GM13976 (cell line): ENCODE results near the gene GIMAP1.

ENCODE experiments used
- DNase-seq: peaks from one replicate; pipeline ENCODE4 v3.0.0; 2012; ENCODE audit warnings: low spot score
- CTCF ChIP-seq: IDR thresholded peaks from 2 replicates; pipeline ENCODE4 v1.5.1; 2012; ENCODE audit warnings: borderline replicate concordance, mild to moderate bottlenecking; ENCODE audit not compliant: insufficient read depth; ENCODE audit errors: extremely low read depth, missing control alignments, control extremely low read depth
- in situ Hi-C: fragments of 300-500 bp; cut with MboI; formaldehyde crosslinking; loops from one replicate; pipeline ENCODE4 v1.12.0; 2022; ENCODE audit warnings: low sequenced_read_pairs, mixed read lengths, inconsistent platforms; ENCODE audit not compliant: unreplicated experiment

Gene GIMAP1

GRCh38 chr7:150722431-150722931 is 6.1 kb downstream of the GIMAP1 start:
- DNase-seq, result no peak
- no peak for TF ChIP-seq CTCF
- in situ Hi-C loops, result no loop called here

GRCh38 chr7:150723467-150723866 is 7.1 kb downstream of the GIMAP1 start:
- no peak for DNase-seq
- no peak for TF ChIP-seq CTCF
- in situ Hi-C loops, result no loop called here

- no peak for TF ChIP-seq CTCF
- in situ Hi-C loops, result no loop called here
- no peak for DNase-seq
Measured at GRCh38 chr7:150727381-150727780, 11.0 kb downstream of the GIMAP1 start.

- no peak for TF ChIP-seq CTCF
- no peak for DNase-seq
- in situ Hi-C loops, result no loop called here
Measured at GRCh38 chr7:150728011-150728410, 11.6 kb downstream of the GIMAP1 start.

- DNase-seq, result no peak
- no peak for TF ChIP-seq CTCF
- in situ Hi-C loops, result no loop called here
Measured at GRCh38 chr7:150728609-150729008, 12.2 kb downstream of the GIMAP1 start.

DNA sequence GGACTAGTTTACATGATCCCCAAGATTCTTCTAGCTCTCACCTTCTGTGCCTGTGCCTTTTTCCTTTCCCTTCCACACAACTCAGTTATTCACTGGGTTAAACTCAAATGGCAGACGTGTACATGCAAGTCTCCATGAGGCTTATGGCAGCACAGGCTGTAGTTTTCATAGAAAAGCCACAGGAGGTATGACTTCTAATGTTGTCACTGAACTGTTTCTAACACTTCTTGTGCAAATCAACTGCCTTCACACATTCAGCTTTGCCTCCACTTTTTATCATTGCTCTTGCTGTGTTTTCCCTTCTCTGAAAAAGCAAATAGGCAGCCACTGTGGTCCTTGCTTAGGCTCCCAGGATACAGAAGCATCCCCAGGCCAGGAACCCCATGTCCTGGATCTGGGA is 15.5 kb downstream of the GIMAP1 start:
- TF ChIP-seq CTCF, result no peak
- in situ Hi-C loops, result no loop called here
- no peak for DNase-seq
